ENCODE measurements around the gene PDE4B. TPM values are rescaled to one million over a fixed set of nuclear protein-coding genes. Genes with fewer than 3 reads are reported as not detected.

The PDE4B gene
- total RNA-seq, 4 donors from 2014 or later, result 5.5 to 13.6 (median 9.3) TPM

- 79 to 83% methylated on average over 9 of the region's 9 CpGs for WGBS, 2 donors
- H3K4me3 ChIP-seq (ENCODE audit: low read depth, poor library complexity, severe bottlenecking), result no peak overlapping the region
- no peak for TF ChIP-seq POLR2A (IDR thresholded peaks at IDR 0.05)
- TF ChIP-seq CTCF (IDR thresholded peaks at IDR 0.05), result no peak
- DNase-seq (ENCODE audit: low spot score in 2 of 2), result no peak
- intact Hi-C loops (cut with DNase I; ENCODE audit: low total_unique reads), result no loop called here
These were observed 453.9 kb downstream of the PDE4B start for GRCh38 chr1:66246351-66247269.

GRCh38 chr1:66247415-66248208, 454.9 kb downstream of the PDE4B start:
- intact Hi-C loops (cut with DNase I; ENCODE audit: low total_unique reads), result no loop called here
- 91 to 92% methylated on average over 11 of the region's 11 CpGs for WGBS, 2 donors
- no peak for DNase-seq (ENCODE audit: low spot score in 2 of 2)
- TF ChIP-seq CTCF (IDR thresholded peaks at IDR 0.05) (no peak), POLR2A (IDR thresholded peaks at IDR 0.05) (no peak)
- no peak overlapping the region for H3K4me3 ChIP-seq (ENCODE audit: low read depth, poor library complexity, severe bottlenecking)

GRCh38 chr1:66248257-66248656, 455.6 kb downstream of the PDE4B start:
- no peak for DNase-seq (ENCODE audit: low spot score in 2 of 2)
- intact Hi-C loops (cut with DNase I; ENCODE audit: low total_unique reads), result no loop called here
- TF ChIP-seq POLR2A (IDR thresholded peaks at IDR 0.05) (no peak), CTCF (IDR thresholded peaks at IDR 0.05) (no peak)
- H3K4me3 ChIP-seq (ENCODE audit: low read depth, poor library complexity, severe bottlenecking), result no peak overlapping the region
- 71 to 74% methylated on average over 1 of the region's 1 CpG for WGBS, 2 donors

- no peak overlapping the region for H3K4me3 ChIP-seq (ENCODE audit: low read depth, poor library complexity, severe bottlenecking)
- no peak for TF ChIP-seq CTCF (IDR thresholded peaks at IDR 0.05)
- no peak for TF ChIP-seq POLR2A (IDR thresholded peaks at IDR 0.05)
- no peak for DNase-seq (ENCODE audit: low spot score in 2 of 2)
- intact Hi-C loops (cut with DNase I; ENCODE audit: low total_unique reads), result no loop called here
- WGBS, 2 donors, result 33 to 58% methylated on average over 1 of the region's 1 CpG
These were observed 456.1 kb downstream of the PDE4B start for GRCh38 chr1:66248746-66249145.

- intact Hi-C loops (cut with DNase I; ENCODE audit: low total_unique reads), result no loop called here
- TF ChIP-seq POLR2A (IDR thresholded peaks at IDR 0.05) (no peak), CTCF (IDR thresholded peaks at IDR 0.05) (no peak)
- H3K4me3 ChIP-seq (ENCODE audit: low read depth, poor library complexity, severe bottlenecking), result no peak overlapping the region
- DNase-seq (ENCODE audit: low spot score in 2 of 2), result no peak
- WGBS, 2 donors, result 87 to 94% methylated on average over 3 of the region's 3 CpGs
These were observed 457.4 kb downstream of the PDE4B start for GRCh38 chr1:66250075-66250474.

Measured in lower leg skin (tissue), 4 donors.